ENCODE results near the gene SLA2. TPM values are rescaled to one million over a fixed set of nuclear protein-coding genes. Genes with fewer than 3 reads are reported as not detected.

SLA2 gene
- total and polyA plus RNA-seq, 3 donors from 2014 or later: 0.47 to 1.1 (median 0.87) TPM

- no peaks in the 10 kb centered on the region for H3K9me3 ChIP-seq
- intact Hi-C loops (cut with DNase I; ENCODE audit: low total_unique reads): no loop called here
- H3K4me1 ChIP-seq: no peaks in the 10 kb centered on the region
- no peaks in the 10 kb centered on the region for H3K36me3 ChIP-seq (ENCODE audit: low read depth, missing control alignments)
- H3K4me3 ChIP-seq: no peak overlapping the region
- DNase-seq: no peak
- H3K27ac ChIP-seq: no peak overlapping the region
- TF ChIP-seq, protein P1, sequence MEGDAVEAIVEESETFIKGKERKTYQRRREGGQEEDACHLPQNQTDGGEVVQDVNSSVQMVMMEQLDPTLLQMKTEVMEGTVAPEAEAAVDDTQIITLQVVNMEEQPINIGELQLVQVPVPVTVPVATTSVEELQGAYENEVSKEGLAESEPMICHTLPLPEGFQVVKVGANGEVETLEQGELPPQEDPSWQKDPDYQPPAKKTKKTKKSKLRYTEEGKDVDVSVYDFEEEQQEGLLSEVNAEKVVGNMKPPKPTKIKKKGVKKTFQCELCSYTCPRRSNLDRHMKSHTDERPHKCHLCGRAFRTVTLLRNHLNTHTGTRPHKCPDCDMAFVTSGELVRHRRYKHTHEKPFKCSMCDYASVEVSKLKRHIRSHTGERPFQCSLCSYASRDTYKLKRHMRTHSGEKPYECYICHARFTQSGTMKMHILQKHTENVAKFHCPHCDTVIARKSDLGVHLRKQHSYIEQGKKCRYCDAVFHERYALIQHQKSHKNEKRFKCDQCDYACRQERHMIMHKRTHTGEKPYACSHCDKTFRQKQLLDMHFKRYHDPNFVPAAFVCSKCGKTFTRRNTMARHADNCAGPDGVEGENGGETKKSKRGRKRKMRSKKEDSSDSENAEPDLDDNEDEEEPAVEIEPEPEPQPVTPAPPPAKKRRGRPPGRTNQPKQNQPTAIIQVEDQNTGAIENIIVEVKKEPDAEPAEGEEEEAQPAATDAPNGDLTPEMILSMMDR (IDR thresholded peaks at IDR 0.05): no peak
- TF ChIP-seq POLR2A (IDR thresholded peaks at IDR 0.05): no peak
- 86 to 91% methylated on average over 4 of the region's 4 CpGs for whole genome bisulfite sequencing, 2 donors
- H3K27me3 ChIP-seq: no peaks in the 10 kb centered on the region
Measured at GRCh38 chr20:36672991-36673390, 27.0 kb upstream of the SLA2 start.

DNA sequence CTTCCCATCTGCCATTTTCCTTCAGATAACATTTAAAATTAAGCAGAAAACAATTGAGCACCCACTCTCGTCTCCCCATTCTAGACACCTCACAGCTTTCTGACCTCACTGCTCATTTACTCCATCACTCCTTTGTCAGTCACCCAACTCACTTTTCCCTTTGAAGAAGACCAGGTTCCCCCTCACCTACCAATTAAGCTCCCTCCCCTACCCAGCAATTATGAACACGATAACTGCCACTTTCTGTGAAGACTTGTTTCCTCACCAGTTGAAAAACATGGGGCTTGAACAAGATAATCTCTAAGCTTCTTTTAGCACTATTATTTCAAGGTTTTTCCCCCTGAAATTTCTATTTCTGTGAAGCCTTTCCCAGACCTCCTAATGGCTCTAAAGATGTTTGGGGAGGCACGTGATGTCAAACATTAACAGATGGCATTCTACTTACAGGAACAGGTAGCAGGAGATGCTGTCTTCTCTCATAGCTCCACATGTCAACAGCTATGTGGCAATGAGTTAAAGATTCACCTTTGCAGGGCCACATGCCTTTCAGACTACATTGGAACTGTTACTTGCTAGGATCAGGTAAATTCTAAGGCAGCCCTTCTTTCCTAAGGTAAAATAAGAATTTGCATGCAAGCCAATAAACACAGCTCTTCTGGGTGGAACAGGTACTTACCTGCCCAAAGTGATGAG is 24.8 kb upstream of the SLA2 start:
- H3K4me1 ChIP-seq: no peaks in the 10 kb centered on the region
- H3K36me3 ChIP-seq (ENCODE audit: low read depth, missing control alignments): no peaks in the 10 kb centered on the region
- no peaks in the 10 kb centered on the region for H3K27me3 ChIP-seq
- H3K4me3 ChIP-seq: no peak overlapping the region
- intact Hi-C loops (cut with DNase I; ENCODE audit: low total_unique reads): no loop called here
- TF ChIP-seq POLR2A (IDR thresholded peaks at IDR 0.05): no peak
- TF ChIP-seq, protein P1 (IDR thresholded peaks at IDR 0.05): no peak
- H3K9me3 ChIP-seq: no peaks in the 10 kb centered on the region
- H3K27ac ChIP-seq: no peak overlapping the region
- 91 to 96% methylated on average over 3 of the region's 3 CpGs for WGBS, 2 donors
- DNase-seq: no peak

DNA sequence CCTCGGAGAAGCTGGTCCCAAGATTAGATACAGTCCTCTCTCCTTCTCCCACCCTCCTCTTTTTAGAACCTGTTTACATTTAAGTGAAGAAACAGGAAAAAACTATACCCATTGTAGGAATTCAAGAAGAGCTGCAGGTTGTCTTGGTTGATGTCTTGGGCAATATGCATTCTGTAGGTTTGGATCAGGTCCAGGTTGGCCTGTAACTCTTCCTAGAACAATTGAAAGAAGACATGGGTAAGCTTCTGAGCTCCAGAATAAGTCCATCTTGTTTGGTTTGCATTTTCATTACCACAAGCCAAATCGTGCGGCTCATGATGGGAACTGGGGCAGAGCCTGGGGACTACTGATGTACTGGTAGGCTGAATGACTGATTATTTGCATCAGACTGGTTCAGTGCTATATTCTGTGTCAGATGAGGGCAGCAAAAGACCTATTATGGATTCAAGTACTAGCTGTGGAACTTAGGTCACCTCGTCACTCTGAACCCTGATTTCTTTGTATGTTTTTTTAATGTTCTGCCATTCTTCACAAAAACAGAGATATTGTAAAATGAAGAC is 20.3 kb upstream of the SLA2 start:
- intact Hi-C loops (cut with DNase I; ENCODE audit: low total_unique reads): no loop called here
- Histone ChIP-seq H3K9me3 (no peaks in the 10 kb centered on the region), H3K4me3 (no peak overlapping the region), H3K36me3 (ENCODE audit: low read depth, missing control alignments) (no peaks in the 10 kb centered on the region), H3K27me3 (no peaks in the 10 kb centered on the region), H3K4me1 (no peaks in the 10 kb centered on the region), H3K27ac (no peak overlapping the region)
- TF ChIP-seq POLR2A (IDR thresholded peaks at IDR 0.05): no peak
- TF ChIP-seq, protein P1 (IDR thresholded peaks at IDR 0.05): no peak
- no peak for DNase-seq
- WGBS, 2 donors: 69 to 75% methylated on average over 4 of the region's 4 CpGs

GRCh38 chr20:36663031-36663430 is 17.0 kb upstream of the SLA2 start:
- no peaks in the 10 kb centered on the region for H3K27me3 ChIP-seq
- H3K4me1 ChIP-seq: no peaks in the 10 kb centered on the region
- H3K4me3 ChIP-seq: no peak overlapping the region
- DNase-seq: no peak
- WGBS, 2 donors: 83 to 90% methylated on average over 2 of the region's 2 CpGs
- no peak overlapping the region for H3K27ac ChIP-seq
- intact Hi-C loops (cut with DNase I; ENCODE audit: low total_unique reads): no loop called here
- TF ChIP-seq, protein P1 (IDR thresholded peaks at IDR 0.05): no peak
- TF ChIP-seq POLR2A (IDR thresholded peaks at IDR 0.05): no peak
- H3K9me3 ChIP-seq: no peaks in the 10 kb centered on the region
- H3K36me3 ChIP-seq (ENCODE audit: low read depth, missing control alignments): no peaks in the 10 kb centered on the region

GRCh38 chr20:36658300-36658699 is 12.3 kb upstream of the SLA2 start:
- Histone ChIP-seq H3K27ac (no peak overlapping the region), H3K4me1 (no peaks in the 10 kb centered on the region), H3K27me3 (no peaks in the 10 kb centered on the region), H3K9me3 (no peaks in the 10 kb centered on the region), H3K36me3 (ENCODE audit: low read depth, missing control alignments) (no peaks in the 10 kb centered on the region), H3K4me3 (no peak overlapping the region)
- DNase-seq: no peak
- 86 to 91% methylated on average over 3 of the region's 3 CpGs for WGBS, 2 donors
- no peak for TF ChIP-seq POLR2A (IDR thresholded peaks at IDR 0.05)
- TF ChIP-seq, protein P1 (IDR thresholded peaks at IDR 0.05): no peak
- intact Hi-C loops (cut with DNase I; ENCODE audit: low total_unique reads): no loop called here
